Measurements from ENCODE around the gene DTWD2.

GRCh38 chr5:118906947-118907346 lies 81.4 kb downstream of the DTWD2 start:
- TF ChIP-seq CTCF (IDR thresholded peaks at IDR 0.05) (no peak), POLR2A (IDR thresholded peaks at IDR 0.05) (no peak), POLR2AphosphoS5 (IDR thresholded peaks at IDR 0.05) (no peak)
